Hepatocyte (in vitro differentiated cells): ENCODE measurements around the gene SLC16A8. TPM values are rescaled to one million over a fixed set of nuclear protein-coding genes. Genes with fewer than 3 reads are reported as not detected.
"Not testable (repeated sequence)": the region's sequence is repeated elsewhere in the genome, so short reads cannot be mapped to it uniquely, and the experiment has no call there.

Experiments
- DNase-seq: peaks from one replicate; pipeline ENCODE4 v3.0.0-alpha.2; 2016; ENCODE audit warnings: low spot score
- H2AFZ ChIP-seq: fragments of 200-600 bp; sonication (generic); 2 replicates; pipeline ENCODE4 v1.6.0; 2016; ENCODE audit warnings: antibody characterized with exemption, mild to moderate bottlenecking
- H3K27ac ChIP-seq: fragments of 200-600 bp; sonication (generic); 2 replicates; pipeline ENCODE4 v1.5.1; 2016; ENCODE audit warnings: mild to moderate bottlenecking
- H3K27me3 ChIP-seq: fragments of 200-600 bp; sonication (generic); 2 replicates; pipeline ENCODE4 v1.6.1; 2016
- H3K36me3 ChIP-seq: fragments of 200-600 bp; sonication (generic); replicated peaks from 2 replicates; pipeline ENCODE4 v1.5.1; 2016; ENCODE audit warnings: low read depth; ENCODE audit not compliant: insufficient read depth
- H3K4me1 ChIP-seq: fragments of 200-600 bp; sonication (generic); 2 replicates; pipeline ENCODE4 v1.5.1; 2016; ENCODE audit warnings: mild to moderate bottlenecking, moderate library complexity; ENCODE audit not compliant: insufficient read depth
- H3K4me2 ChIP-seq: fragments of 200-600 bp; sonication (generic); 2 replicates; pipeline ENCODE4 v1.6.0; 2016
- H3K4me3 ChIP-seq: fragments of 200-600 bp; sonication (generic); 2 replicates; pipeline ENCODE4 v1.5.1; 2016; ENCODE audit warnings: mild to moderate bottlenecking
- H3K79me2 ChIP-seq: fragments of 200-600 bp; sonication (generic); 2 replicates; pipeline ENCODE4 v1.6.0; 2017; ENCODE audit warnings: mild to moderate bottlenecking
- H3K9me2 ChIP-seq: fragments of 200-600 bp; sonication (generic); replicated peaks from 2 replicates; pipeline ENCODE4 v1.6.0; 2017; ENCODE audit warnings: mild to moderate bottlenecking; ENCODE audit not compliant: insufficient read depth
- H3K9me3 ChIP-seq: fragments of 200-600 bp; sonication (generic); 2 replicates; pipeline ENCODE4 v1.5.1; 2016; ENCODE audit warnings: low read depth, mild to moderate bottlenecking
- H4K20me1 ChIP-seq: fragments of 200-600 bp; sonication (generic); 2 replicates; pipeline ENCODE4 v1.6.0; 2016; ENCODE audit warnings: mild to moderate bottlenecking; ENCODE audit not compliant: insufficient read depth, poor library complexity, severe bottlenecking
- EZH2 ChIP-seq: fragments of 200-600 bp; sonication (generic); IDR thresholded peaks from 2 replicates; pipeline ENCODE4 v1.6.1; 2016; ENCODE audit warnings: antibody characterized with exemption, mild to moderate bottlenecking, borderline replicate concordance
- EZH2phosphoT487 ChIP-seq: fragments of 200-600 bp; sonication (generic); IDR thresholded peaks from one replicate; pipeline ENCODE4 v1.6.1; 2018; ENCODE audit warnings: antibody characterized with exemption, mild to moderate bottlenecking, low read depth, moderate library complexity; ENCODE audit not compliant: unreplicated experiment, severe bottlenecking
- WGBS: methylation state at CpG from one replicate; pipeline ENCODE4 v1.1.6; 2016; ENCODE audit warnings: low lambda C conversion rate; ENCODE audit errors: missing lambda C conversion rate; 5-methylcytosine and 5-hydroxymethylcytosine counted together
- polyA plus RNA-seq: library from polyadenylated mRNA; unstranded; fragments of >200 nt; fragmentation: Nextera tagmentation; extraction: Ambion mirVana; gene quantifications from 2 replicates; pipeline ENCODE4 v1.2.1, GENCODE V29; 2016
- total RNA-seq: library from RNA; depleted of rRNA; stranded (reverse); fragments of >200 nt; gene quantifications from 2 replicates; pipeline ENCODE4 v1.2.3, GENCODE V29; 2014
- TF ChIP-seq, protein P1 (sequence below): fragments of 200-600 bp; sonication (generic); IDR thresholded peaks from 2 replicates; pipeline ENCODE4 v1.5.1; 2016; ENCODE audit warnings: antibody characterized with exemption, mild to moderate bottlenecking; ENCODE audit not compliant: poor library complexity

The SLC16A8 gene
- total and polyA plus RNA-seq, 2 experiments from 2014 or later = 0.63 TPM; not detected in 1

DNA sequence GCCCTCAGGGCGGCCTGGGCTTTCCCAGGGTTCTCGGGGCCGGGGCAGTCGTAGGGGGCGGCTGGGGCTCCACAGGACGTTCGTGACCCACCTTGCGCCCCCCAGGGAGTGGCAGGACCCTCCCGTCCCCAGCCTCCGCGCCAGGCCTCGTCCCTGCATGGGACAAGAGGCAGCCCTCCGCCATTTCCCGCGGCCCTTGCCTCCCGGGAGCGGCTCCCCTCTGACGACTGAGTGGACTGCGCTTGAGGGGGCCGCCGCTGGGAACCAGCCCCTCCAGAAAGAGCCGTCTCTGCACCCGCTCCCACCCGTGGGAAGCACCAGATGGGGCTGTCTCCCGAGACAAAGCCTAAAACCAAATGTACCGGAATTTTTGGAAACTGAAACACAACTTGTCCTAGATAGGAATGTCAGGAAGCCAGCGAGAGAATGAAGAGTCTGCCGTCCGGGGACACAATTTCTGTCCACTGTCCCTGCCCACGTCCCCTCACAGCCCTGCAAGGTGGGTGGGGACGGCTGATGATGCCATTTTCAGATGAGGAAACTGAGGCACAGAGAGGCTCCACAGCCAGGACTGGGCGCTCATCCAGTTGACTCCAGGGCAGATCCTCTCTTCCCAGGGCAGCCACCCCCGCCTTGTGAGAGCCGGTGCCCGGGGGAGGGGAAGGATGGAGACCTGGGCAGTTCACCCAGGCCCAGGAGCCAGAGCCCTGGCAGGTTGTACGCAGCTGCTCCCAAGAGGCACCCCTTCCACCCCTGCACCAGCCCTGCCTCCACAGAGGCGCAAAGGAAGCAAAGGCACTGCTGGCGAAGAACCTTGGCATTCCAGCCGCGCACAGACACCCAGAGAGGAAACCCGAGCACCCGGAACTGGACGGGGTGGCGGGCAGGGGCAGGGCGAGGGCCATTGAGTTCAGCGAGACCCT is 44.8 kb downstream of the SLC16A8 start:
- Histone ChIP-seq H3K4me1 (peaks cover 3% of the 10 kb centered on the region), H3K4me3 (no peak overlapping the region), H3K9me3 (no peaks in the 10 kb centered on the region), H3K36me3 (no peaks in the 10 kb centered on the region), H3K27ac (no peak overlapping the region), H3K79me2 (no peaks in the 10 kb centered on the region), H2AFZ (no peak overlapping the region), H3K9me2 (no peaks in the 10 kb centered on the region), H4K20me1 (no peaks in the 10 kb centered on the region), H3K27me3 (no peaks in the 10 kb centered on the region), H3K4me2 (no peak overlapping the region)
- no peak for TF ChIP-seq EZH2phosphoT487
- no peak for TF ChIP-seq EZH2
- TF ChIP-seq, protein P1, sequence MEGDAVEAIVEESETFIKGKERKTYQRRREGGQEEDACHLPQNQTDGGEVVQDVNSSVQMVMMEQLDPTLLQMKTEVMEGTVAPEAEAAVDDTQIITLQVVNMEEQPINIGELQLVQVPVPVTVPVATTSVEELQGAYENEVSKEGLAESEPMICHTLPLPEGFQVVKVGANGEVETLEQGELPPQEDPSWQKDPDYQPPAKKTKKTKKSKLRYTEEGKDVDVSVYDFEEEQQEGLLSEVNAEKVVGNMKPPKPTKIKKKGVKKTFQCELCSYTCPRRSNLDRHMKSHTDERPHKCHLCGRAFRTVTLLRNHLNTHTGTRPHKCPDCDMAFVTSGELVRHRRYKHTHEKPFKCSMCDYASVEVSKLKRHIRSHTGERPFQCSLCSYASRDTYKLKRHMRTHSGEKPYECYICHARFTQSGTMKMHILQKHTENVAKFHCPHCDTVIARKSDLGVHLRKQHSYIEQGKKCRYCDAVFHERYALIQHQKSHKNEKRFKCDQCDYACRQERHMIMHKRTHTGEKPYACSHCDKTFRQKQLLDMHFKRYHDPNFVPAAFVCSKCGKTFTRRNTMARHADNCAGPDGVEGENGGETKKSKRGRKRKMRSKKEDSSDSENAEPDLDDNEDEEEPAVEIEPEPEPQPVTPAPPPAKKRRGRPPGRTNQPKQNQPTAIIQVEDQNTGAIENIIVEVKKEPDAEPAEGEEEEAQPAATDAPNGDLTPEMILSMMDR = no peak
- WGBS = 91% methylated on average over 31 of the region's 46 CpGs
- no peak for DNase-seq

DNA sequence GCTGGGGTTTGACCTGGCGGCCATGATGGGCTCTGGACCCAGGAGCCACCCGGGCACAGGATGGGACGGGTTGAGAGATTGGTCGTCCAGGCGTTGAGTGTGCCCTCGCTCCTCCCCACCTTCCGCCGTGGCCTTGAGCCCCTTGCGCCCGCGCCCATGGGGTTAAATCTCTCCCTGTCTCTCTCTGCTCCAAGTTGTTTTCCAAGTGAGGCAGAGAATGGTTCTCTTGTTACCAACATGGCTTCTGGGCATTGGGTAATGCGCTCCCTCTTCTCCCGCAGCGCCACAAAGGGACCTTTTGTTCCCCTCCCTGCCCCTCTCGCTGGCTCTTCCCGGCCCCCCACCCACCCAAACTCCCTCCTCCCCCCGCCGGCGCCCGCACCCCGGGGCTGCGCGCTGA is 45.6 kb downstream of the SLC16A8 start:
- DNase-seq = no peak
- Histone ChIP-seq H3K4me1 (peaks cover 6% of the 10 kb centered on the region), H3K9me3 (no peaks in the 10 kb centered on the region), H3K27ac (no peak overlapping the region), H3K9me2 (no peaks in the 10 kb centered on the region), H4K20me1 (no peaks in the 10 kb centered on the region), H3K36me3 (no peaks in the 10 kb centered on the region), H3K4me3 (no peak overlapping the region), H3K4me2 (no peak overlapping the region), H2AFZ (no peak overlapping the region), H3K27me3 (no peaks in the 10 kb centered on the region), H3K79me2 (no peaks in the 10 kb centered on the region)
- WGBS = 90% methylated on average over 9 of the region's 23 CpGs
- TF ChIP-seq, protein P1 = no peak
- TF ChIP-seq EZH2phosphoT487 (no peak), EZH2 (no peak)

DNA sequence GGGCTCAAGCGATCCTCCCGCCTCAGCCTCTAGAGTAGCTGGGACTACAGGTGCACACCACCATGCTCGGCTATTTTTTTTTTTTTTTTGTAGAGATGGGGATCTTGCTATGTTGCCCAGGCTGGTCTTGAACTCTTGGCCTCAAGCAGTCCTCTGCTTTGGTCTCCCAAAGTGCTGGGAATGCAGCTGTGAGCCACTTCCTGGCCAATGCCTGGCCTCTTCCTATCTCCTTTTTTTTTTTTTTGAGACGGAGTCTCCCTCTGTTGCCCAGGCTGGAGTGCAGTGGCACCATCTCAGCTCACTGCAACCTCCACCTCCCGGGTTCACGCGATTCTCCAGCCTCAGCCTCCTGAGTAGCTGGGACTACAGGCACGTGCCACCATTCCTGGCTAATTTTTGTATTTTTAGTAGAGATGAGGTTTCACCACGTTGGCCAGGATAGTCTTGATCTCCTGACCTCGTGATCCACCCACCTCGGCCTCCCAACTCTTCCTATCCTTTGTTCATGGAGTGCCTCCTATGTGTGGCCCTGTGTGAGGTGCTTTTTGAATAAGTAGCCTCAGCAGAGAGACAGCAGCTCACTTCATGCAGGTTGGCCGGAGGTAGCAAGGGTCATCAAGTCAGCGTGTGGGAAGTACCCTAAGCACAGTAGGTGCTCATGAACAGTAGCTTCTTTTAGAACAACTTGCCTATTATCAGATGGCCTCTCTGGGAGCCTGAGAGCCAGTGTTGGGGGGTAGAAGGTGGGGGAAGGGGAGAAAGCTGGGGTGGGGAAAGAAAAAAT is 46.4 kb downstream of the SLC16A8 start:
- not testable (repeated sequence) for H3K9me3 ChIP-seq, H3K9me2 ChIP-seq, H4K20me1 ChIP-seq, H3K27me3 ChIP-seq, H3K36me3 ChIP-seq, H3K4me3 ChIP-seq, H3K79me2 ChIP-seq, H2AFZ ChIP-seq, H3K4me2 ChIP-seq, H3K27ac ChIP-seq, DNase-seq, H3K4me1 ChIP-seq
- WGBS = 92% methylated on average over 13 of the region's 13 CpGs
